GM23338 (cell line): ENCODE results near the gene CTNNA1.
"Not testable (repeated sequence)": the region's sequence is repeated elsewhere in the genome, so short reads cannot be mapped to it uniquely, and the experiment has no call there.

Experiments used
- CREB1 ChIP-seq: fragments of 250-450 bp; sonication (Bioruptor Pico); IDR thresholded peaks from 2 replicates; pipeline ENCODE4 v1.5.0; 2020; ENCODE audit warnings: low read depth, mild to moderate bottlenecking, moderate library complexity
- EZH2 ChIP-seq: fragments of 200-600 bp; sonication (generic); IDR thresholded peaks from one replicate; pipeline ENCODE4 v1.8.0; 2017; ENCODE audit warnings: antibody characterized with exemption, mild to moderate bottlenecking, low read depth; ENCODE audit not compliant: unreplicated experiment
- EZH2phosphoT487 ChIP-seq: fragments of 200-600 bp; sonication (generic); IDR thresholded peaks from one replicate; pipeline ENCODE4 v1.8.1; 2018; ENCODE audit warnings: antibody characterized with exemption; ENCODE audit not compliant: unreplicated experiment
- JUNB ChIP-seq: IDR thresholded peaks from one replicate; pipeline ENCODE4 v1.6.1; 2016; ENCODE audit warnings: antibody characterized with exemption; ENCODE audit not compliant: unreplicated experiment
- NANOG ChIP-seq: IDR thresholded peaks from 2 replicates; pipeline ENCODE4 v1.6.1; 2016; ENCODE audit warnings: antibody characterized with exemption, borderline replicate concordance
- POLR2AphosphoS5 ChIP-seq: IDR thresholded peaks from 2 replicates; pipeline ENCODE4 v1.6.1; 2016; ENCODE audit warnings: antibody characterized with exemption, low read depth
- STAT1 ChIP-seq: IDR thresholded peaks from one replicate; pipeline ENCODE4 v1.6.1; 2016; ENCODE audit warnings: antibody characterized with exemption; ENCODE audit not compliant: unreplicated experiment
- ZNF114 ChIP-seq: fragments of 250-450 bp; sonication (Bioruptor Pico); IDR thresholded peaks from 2 replicates; pipeline ENCODE4 v1.5.0; 2020; ENCODE audit warnings: mild to moderate bottlenecking, moderate library complexity
- ZNF331 ChIP-seq: fragments of 250-450 bp; sonication (Bioruptor Pico); IDR thresholded peaks from 2 replicates; pipeline ENCODE4 v1.5.0; 2020; ENCODE audit warnings: low read depth, mild to moderate bottlenecking, moderate library complexity
- TF ChIP-seq, protein P1 (sequence below), 2 experiments: fragments of 200-600 bp in 1 of 2; sonication (generic) in 1 of 2; conservative IDR thresholded peaks; 2 replicates each; pipeline versions ENCODE4 v1.5.1 to v1.6.1; 2016 to 2017; ENCODE audit warnings: antibody characterized with exemption in 2 of 2, low read depth in 2 of 2, mild to moderate bottlenecking in 2 of 2, moderate library complexity in 1 of 2
- TF ChIP-seq, protein P2 (sequence below): IDR thresholded peaks from one replicate; pipeline ENCODE4 v1.6.1; 2018; ENCODE audit warnings: antibody characterized with exemption; ENCODE audit not compliant: unreplicated experiment
- TF ChIP-seq, protein P3 (sequence below): IDR thresholded peaks from 2 replicates; pipeline ENCODE4 v1.6.1; 2016; ENCODE audit warnings: antibody characterized with exemption
- TF ChIP-seq, protein P4 (sequence below): fragments of 250-450 bp; sonication (Bioruptor Pico); IDR thresholded peaks from 2 replicates; pipeline ENCODE4 v1.5.0; 2020; ENCODE audit warnings: mild to moderate bottlenecking, moderate library complexity

DNA sequence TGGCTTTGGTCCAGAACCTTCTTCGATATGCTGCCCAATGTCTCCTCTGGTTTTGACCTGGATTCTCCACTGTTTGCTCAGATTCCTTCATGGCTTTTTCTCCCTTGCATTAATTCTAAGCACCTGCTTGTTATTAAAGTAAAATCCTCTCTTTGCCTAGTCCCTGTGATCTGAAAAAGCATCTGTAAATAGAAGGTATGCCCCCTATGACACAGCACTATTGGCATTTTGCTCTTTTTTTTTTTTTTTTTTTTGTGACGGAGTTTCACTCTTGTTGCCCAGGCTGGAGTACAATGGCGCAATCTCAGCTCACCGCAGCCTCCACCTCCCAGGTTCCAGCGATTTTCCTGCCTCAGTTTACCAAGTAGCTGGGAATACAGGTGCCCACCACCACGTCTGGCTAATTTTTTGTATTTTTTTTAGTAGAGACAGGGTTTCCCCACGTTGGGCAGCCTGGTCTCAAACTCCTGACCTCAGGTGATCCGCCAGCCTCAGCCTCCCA, 37.2 kb upstream of the CTNNA1 start:
- TF ChIP-seq, protein P1, sequence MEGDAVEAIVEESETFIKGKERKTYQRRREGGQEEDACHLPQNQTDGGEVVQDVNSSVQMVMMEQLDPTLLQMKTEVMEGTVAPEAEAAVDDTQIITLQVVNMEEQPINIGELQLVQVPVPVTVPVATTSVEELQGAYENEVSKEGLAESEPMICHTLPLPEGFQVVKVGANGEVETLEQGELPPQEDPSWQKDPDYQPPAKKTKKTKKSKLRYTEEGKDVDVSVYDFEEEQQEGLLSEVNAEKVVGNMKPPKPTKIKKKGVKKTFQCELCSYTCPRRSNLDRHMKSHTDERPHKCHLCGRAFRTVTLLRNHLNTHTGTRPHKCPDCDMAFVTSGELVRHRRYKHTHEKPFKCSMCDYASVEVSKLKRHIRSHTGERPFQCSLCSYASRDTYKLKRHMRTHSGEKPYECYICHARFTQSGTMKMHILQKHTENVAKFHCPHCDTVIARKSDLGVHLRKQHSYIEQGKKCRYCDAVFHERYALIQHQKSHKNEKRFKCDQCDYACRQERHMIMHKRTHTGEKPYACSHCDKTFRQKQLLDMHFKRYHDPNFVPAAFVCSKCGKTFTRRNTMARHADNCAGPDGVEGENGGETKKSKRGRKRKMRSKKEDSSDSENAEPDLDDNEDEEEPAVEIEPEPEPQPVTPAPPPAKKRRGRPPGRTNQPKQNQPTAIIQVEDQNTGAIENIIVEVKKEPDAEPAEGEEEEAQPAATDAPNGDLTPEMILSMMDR (conservative IDR thresholded peaks at IDR 0.05; ENCODE audit: low read depth in 2 of 2), result not testable (repeated sequence)
- TF ChIP-seq EZH2; POLR2AphosphoS5; NANOG; EZH2phosphoT487; ZNF114 (CRISPR knock-in tag); JUNB; ZNF331; CREB1 (CRISPR knock-in tag); STAT1: not testable (repeated sequence)
- TF ChIP-seq, protein P2, sequence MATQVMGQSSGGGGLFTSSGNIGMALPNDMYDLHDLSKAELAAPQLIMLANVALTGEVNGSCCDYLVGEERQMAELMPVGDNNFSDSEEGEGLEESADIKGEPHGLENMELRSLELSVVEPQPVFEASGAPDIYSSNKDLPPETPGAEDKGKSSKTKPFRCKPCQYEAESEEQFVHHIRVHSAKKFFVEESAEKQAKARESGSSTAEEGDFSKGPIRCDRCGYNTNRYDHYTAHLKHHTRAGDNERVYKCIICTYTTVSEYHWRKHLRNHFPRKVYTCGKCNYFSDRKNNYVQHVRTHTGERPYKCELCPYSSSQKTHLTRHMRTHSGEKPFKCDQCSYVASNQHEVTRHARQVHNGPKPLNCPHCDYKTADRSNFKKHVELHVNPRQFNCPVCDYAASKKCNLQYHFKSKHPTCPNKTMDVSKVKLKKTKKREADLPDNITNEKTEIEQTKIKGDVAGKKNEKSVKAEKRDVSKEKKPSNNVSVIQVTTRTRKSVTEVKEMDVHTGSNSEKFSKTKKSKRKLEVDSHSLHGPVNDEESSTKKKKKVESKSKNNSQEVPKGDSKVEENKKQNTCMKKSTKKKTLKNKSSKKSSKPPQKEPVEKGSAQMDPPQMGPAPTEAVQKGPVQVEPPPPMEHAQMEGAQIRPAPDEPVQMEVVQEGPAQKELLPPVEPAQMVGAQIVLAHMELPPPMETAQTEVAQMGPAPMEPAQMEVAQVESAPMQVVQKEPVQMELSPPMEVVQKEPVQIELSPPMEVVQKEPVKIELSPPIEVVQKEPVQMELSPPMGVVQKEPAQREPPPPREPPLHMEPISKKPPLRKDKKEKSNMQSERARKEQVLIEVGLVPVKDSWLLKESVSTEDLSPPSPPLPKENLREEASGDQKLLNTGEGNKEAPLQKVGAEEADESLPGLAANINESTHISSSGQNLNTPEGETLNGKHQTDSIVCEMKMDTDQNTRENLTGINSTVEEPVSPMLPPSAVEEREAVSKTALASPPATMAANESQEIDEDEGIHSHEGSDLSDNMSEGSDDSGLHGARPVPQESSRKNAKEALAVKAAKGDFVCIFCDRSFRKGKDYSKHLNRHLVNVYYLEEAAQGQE, result not testable (repeated sequence)
- TF ChIP-seq, protein P3, sequence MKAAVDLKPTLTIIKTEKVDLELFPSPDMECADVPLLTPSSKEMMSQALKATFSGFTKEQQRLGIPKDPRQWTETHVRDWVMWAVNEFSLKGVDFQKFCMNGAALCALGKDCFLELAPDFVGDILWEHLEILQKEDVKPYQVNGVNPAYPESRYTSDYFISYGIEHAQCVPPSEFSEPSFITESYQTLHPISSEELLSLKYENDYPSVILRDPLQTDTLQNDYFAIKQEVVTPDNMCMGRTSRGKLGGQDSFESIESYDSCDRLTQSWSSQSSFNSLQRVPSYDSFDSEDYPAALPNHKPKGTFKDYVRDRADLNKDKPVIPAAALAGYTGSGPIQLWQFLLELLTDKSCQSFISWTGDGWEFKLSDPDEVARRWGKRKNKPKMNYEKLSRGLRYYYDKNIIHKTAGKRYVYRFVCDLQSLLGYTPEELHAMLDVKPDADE, result not testable (repeated sequence)
- TF ChIP-seq, protein P4, sequence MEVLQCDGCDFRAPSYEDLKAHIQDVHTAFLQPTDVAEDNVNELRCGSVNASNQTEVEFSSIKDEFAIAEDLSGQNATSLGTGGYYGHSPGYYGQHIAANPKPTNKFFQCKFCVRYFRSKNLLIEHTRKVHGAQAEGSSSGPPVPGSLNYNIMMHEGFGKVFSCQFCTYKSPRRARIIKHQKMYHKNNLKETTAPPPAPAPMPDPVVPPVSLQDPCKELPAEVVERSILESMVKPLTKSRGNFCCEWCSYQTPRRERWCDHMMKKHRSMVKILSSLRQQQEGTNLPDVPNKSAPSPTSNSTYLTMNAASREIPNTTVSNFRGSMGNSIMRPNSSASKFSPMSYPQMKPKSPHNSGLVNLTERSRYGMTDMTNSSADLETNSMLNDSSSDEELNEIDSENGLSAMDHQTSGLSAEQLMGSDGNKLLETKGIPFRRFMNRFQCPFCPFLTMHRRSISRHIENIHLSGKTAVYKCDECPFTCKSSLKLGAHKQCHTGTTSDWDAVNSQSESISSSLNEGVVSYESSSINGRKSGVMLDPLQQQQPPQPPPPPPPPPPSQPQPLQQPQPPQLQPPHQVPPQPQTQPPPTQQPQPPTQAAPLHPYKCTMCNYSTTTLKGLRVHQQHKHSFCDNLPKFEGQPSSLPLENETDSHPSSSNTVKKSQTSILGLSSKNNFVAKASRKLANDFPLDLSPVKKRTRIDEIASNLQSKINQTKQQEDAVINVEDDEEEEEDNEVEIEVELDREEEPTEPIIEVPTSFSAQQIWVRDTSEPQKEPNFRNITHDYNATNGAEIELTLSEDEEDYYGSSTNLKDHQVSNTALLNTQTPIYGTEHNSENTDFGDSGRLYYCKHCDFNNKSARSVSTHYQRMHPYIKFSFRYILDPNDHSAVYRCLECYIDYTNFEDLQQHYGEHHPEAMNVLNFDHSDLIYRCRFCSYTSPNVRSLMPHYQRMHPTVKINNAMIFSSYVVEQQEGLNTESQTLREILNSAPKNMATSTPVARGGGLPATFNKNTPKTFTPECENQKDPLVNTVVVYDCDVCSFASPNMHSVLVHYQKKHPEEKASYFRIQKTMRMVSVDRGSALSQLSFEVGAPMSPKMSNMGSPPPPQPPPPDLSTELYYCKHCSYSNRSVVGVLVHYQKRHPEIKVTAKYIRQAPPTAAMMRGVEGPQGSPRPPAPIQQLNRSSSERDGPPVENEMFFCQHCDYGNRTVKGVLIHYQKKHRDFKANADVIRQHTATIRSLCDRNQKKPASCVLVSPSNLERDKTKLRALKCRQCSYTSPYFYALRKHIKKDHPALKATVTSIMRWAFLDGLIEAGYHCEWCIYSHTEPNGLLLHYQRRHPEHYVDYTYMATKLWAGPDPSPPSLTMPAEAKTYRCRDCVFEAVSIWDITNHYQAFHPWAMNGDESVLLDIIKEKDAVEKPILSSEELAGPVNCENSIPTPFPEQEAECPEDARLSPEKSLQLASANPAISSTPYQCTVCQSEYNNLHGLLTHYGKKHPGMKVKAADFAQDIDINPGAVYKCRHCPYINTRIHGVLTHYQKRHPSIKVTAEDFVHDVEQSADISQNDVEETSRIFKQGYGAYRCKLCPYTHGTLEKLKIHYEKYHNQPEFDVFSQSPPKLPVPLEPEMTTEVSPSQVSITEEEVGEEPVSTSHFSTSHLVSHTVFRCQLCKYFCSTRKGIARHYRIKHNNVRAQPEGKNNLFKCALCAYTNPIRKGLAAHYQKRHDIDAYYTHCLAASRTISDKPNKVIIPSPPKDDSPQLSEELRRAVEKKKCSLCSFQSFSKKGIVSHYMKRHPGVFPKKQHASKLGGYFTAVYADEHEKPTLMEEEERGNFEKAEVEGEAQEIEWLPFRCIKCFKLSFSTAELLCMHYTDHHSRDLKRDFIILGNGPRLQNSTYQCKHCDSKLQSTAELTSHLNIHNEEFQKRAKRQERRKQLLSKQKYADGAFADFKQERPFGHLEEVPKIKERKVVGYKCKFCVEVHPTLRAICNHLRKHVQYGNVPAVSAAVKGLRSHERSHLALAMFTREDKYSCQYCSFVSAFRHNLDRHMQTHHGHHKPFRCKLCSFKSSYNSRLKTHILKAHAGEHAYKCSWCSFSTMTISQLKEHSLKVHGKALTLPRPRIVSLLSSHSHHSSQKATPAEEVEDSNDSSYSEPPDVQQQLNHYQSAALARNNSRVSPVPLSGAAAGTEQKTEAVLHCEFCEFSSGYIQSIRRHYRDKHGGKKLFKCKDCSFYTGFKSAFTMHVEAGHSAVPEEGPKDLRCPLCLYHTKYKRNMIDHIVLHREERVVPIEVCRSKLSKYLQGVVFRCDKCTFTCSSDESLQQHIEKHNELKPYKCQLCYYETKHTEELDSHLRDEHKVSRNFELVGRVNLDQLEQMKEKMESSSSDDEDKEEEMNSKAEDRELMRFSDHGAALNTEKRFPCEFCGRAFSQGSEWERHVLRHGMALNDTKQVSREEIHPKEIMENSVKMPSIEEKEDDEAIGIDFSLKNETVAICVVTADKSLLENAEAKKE, result not testable (repeated sequence)
